SU-DHL-6 (cell line): ENCODE measurements around the gene PHLDA1.

Experiments
- CTCF ChIP-seq: fragments of 200-600 bp; sonication (generic); IDR thresholded peaks from one replicate; pipeline ENCODE4 v1.5.1; 2017; ENCODE audit warnings: antibody characterized with exemption, mild to moderate bottlenecking, low read length, moderate library complexity; ENCODE audit not compliant: insufficient read depth, poor library complexity, severe bottlenecking
- EZH2phosphoT487 ChIP-seq: fragments of 200-600 bp; sonication (generic), shearing (Covaris generic); conservative IDR thresholded peaks from 2 replicates; pipeline ENCODE4 v1.6.1; 2018; ENCODE audit warnings: mild to moderate bottlenecking, antibody characterized with exemption, low read length, moderate library complexity, mixed read lengths

DNA sequence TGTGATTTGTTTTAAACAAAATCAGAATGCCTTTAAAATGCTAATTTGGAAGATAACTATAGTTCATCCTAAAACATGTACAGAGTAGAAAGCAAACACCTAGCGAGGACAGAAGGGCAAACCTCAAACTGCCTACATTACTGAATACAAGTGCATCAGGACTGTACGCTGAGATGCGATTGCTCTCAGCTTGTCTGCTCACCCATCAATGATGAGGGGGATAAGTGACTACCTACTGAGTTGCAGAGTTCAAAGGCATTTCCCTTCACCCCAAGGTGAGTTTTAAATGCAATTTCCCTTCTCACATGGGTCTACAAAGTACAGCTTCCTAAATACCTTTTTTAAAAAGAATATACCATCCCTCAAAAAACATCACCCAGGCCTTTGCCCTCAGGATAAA is 52.9 kb downstream of the PHLDA1 start:
- TF ChIP-seq CTCF (no peak), EZH2phosphoT487 (no peak)
